Osteoblast (primary cell): ENCODE data around the gene PTPRN2. TPM values are rescaled to one million over a fixed set of nuclear protein-coding genes. Genes with fewer than 3 reads are reported as not detected.

Experiments used
- DNase-seq: peaks from one replicate; pipeline ENCODE4 v3.0.0; 2011; ENCODE audit warnings: low spot score, mixed read lengths; ENCODE audit not compliant: insufficient read length; ENCODE audit errors: missing footprints
- H2AFZ ChIP-seq: 2 replicates; pipeline ENCODE4 v1.6.0; 2011; ENCODE audit warnings: mild to moderate bottlenecking, low read length
- H3K27ac ChIP-seq: 2 replicates; pipeline ENCODE4 v1.5.1; 2011; ENCODE audit warnings: mild to moderate bottlenecking, low read depth, low read length, moderate library complexity
- H3K27me3 ChIP-seq: 2 replicates; pipeline ENCODE4 v1.6.0; 2012; ENCODE audit warnings: mild to moderate bottlenecking, control low read depth, inconsistent platforms, low read length, moderate library complexity; ENCODE audit not compliant: insufficient read depth
- H3K36me3 ChIP-seq: 2 replicates; pipeline ENCODE4 v1.5.1; 2011; ENCODE audit warnings: mild to moderate bottlenecking, low read length, control low read depth, moderate library complexity; ENCODE audit not compliant: insufficient read depth
- H3K4me1 ChIP-seq: 2 replicates; pipeline ENCODE4 v1.5.1; 2011; ENCODE audit warnings: mild to moderate bottlenecking, low read length, control low read depth, moderate library complexity; ENCODE audit not compliant: insufficient read depth
- H3K4me2 ChIP-seq: 2 replicates; pipeline ENCODE4 v1.6.0; 2011; ENCODE audit warnings: mild to moderate bottlenecking, low read length; ENCODE audit not compliant: insufficient read depth
- H3K4me3 ChIP-seq: fragments of 200-600 bp; sonication (generic); 3 replicates; pipeline ENCODE4 v1.5.1; 2012; ENCODE audit warnings: mild to moderate bottlenecking, low read length, inconsistent platforms; ENCODE audit not compliant: insufficient read depth
- H3K79me2 ChIP-seq: 2 replicates; pipeline ENCODE4 v1.6.0; 2012; ENCODE audit warnings: mild to moderate bottlenecking, low read length, control low read depth, inconsistent platforms; ENCODE audit not compliant: insufficient read depth
- H3K9me3 ChIP-seq: 2 replicates; pipeline ENCODE4 v1.5.1; 2011; ENCODE audit warnings: low read depth, low read length, control low read depth
- H4K20me1 ChIP-seq: 2 replicates; pipeline ENCODE4 v1.6.0; 2012; ENCODE audit warnings: mild to moderate bottlenecking, low read length, control low read depth; ENCODE audit not compliant: insufficient read depth
- total RNA-seq: library from RNA; depleted of rRNA; stranded (reverse); fragments of >200 nt; gene quantifications from 2 replicates; pipeline ENCODE4 v1.2.3, GENCODE V29; 2012
- TF ChIP-seq, protein P1 (sequence below): IDR thresholded peaks from 2 replicates; pipeline ENCODE4 v1.5.1; 2011; ENCODE audit warnings: mild to moderate bottlenecking, low read depth, low read length, moderate library complexity; ENCODE audit errors: extremely low read depth

Gene PTPRN2
- total RNA-seq, 1 donor, result 0.36 TPM

DNA sequence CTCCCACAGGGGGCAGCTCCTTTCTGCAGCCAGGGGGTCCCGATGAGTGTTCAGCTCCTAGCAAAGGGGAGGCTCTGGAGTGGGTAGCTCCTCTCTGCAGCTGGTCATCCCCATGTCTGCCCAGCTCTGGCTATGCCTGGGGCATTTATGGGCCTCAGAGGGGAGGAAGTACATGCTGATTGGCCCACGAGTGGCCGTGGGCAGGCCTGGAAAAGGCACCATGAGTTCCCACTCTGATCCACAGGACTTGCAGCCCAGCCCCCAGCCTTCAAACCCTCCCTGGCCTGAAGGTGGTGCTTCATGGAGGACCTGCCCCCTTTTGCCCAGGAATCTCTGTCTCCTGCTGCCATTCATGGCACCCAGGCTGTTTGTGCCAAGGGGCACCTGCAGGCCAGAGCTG, 982.0 kb downstream of the PTPRN2 start:
- no peak overlapping the region for H2AFZ ChIP-seq
- no peak overlapping the region for H3K27ac ChIP-seq
- H3K4me1 ChIP-seq, result no peaks in the 10 kb centered on the region
- no peaks in the 10 kb centered on the region for H3K9me3 ChIP-seq
- no peak overlapping the region for H3K4me3 ChIP-seq
- no peaks in the 10 kb centered on the region for H3K27me3 ChIP-seq
- H3K36me3 ChIP-seq, result no peaks in the 10 kb centered on the region
- H3K79me2 ChIP-seq, result no peaks in the 10 kb centered on the region
- DNase-seq, result peak; percentile 23
- TF ChIP-seq, protein P1, sequence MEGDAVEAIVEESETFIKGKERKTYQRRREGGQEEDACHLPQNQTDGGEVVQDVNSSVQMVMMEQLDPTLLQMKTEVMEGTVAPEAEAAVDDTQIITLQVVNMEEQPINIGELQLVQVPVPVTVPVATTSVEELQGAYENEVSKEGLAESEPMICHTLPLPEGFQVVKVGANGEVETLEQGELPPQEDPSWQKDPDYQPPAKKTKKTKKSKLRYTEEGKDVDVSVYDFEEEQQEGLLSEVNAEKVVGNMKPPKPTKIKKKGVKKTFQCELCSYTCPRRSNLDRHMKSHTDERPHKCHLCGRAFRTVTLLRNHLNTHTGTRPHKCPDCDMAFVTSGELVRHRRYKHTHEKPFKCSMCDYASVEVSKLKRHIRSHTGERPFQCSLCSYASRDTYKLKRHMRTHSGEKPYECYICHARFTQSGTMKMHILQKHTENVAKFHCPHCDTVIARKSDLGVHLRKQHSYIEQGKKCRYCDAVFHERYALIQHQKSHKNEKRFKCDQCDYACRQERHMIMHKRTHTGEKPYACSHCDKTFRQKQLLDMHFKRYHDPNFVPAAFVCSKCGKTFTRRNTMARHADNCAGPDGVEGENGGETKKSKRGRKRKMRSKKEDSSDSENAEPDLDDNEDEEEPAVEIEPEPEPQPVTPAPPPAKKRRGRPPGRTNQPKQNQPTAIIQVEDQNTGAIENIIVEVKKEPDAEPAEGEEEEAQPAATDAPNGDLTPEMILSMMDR, result no peak
- H4K20me1 ChIP-seq, result no peaks in the 10 kb centered on the region
- no peak overlapping the region for H3K4me2 ChIP-seq

DNA sequence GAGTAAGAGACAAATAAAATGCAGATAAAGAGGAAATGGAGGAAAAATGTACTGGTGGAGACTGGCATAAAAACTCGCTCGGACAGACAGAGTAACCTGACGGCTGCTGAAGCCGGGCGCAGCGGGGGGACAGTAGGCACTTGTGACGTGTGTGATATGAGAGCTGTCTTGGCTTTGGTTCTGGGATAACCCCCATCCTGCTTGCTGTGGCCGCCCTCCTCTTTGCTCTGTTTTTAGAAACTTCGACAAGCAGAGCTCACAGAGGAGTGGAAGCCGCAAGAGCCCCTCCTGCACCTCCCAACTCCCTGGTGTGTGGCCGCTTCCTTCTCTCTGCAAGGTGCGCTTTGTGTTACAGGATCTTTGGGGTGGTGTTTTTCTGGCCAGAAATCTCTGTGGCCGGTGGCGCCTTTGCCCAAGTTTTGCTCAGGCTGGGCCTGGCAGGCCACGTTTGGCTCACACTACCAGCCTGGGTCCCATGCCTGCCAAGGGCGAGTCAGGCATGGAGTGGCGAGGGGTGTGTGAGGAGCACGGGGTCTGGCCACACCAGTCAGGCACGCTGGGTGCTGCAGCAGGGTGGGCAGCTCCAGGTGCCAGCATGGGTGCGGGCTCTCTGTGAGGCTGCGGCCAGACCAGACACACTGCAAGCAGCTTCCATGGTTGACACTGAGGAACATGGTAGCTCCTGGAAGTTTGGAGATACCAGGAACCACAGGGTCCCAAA, 982.8 kb downstream of the PTPRN2 start:
- Histone ChIP-seq H3K27ac (no peak overlapping the region), H3K4me1 (no peaks in the 10 kb centered on the region), H3K36me3 (no peaks in the 10 kb centered on the region), H3K79me2 (no peaks in the 10 kb centered on the region), H3K27me3 (no peaks in the 10 kb centered on the region), H3K4me3 (no peak overlapping the region), H4K20me1 (no peaks in the 10 kb centered on the region), H3K4me2 (no peak overlapping the region), H2AFZ (no peak overlapping the region), H3K9me3 (no peaks in the 10 kb centered on the region)
- DNase-seq, result peak; percentile 74
- TF ChIP-seq, protein P1, result no peak

DNA sequence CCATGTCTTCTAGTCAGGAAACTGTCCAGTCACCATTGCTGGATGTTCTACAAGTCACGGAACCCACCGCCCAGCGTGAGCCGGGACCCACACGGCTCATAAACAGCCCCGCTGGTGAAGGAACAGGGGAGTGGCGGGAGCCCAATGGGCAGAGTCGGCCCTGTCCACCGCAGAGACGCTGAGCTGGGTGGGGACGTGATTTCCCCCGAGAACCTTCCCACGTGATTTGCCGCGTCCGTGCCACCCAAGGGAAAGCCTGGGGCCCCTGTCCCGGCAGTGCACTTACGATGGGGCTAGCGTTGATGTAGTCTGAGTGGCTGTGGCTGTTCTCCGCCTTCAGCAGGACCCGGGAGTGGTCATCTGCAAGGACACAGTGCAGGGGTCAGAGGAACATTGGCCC, 983.9 kb downstream of the PTPRN2 start:
- no peaks in the 10 kb centered on the region for H3K36me3 ChIP-seq
- DNase-seq, result peak; percentile 43
- no peak overlapping the region for H3K4me2 ChIP-seq
- no peak overlapping the region for H3K27ac ChIP-seq
- H3K4me3 ChIP-seq, result no peak overlapping the region
- H3K79me2 ChIP-seq, result no peaks in the 10 kb centered on the region
- H4K20me1 ChIP-seq, result no peaks in the 10 kb centered on the region
- H3K9me3 ChIP-seq, result no peaks in the 10 kb centered on the region
- H2AFZ ChIP-seq, result no peak overlapping the region
- TF ChIP-seq, protein P1, result no peak
- H3K4me1 ChIP-seq, result no peaks in the 10 kb centered on the region
- H3K27me3 ChIP-seq, result no peaks in the 10 kb centered on the region

DNA sequence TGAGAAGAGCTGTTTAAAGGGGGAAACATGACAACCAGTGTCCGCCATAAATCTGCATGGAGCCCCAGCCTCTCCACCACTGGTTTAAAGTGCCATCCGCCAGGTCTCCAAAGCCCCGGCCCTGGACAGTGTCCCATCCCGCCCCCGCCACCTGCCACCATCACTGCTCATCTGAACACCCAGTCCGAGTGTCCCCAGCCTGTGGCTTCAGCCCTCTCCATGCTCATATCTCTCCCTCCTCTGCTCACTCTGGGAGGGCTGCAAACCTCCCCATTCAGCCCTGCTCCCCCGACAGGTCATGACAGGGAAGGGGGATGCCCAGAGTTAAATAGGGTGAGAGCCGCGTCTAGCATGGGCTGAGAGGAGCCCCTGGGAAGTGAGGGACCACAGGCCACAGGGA, 984.6 kb downstream of the PTPRN2 start:
- TF ChIP-seq, protein P1, result no peak
- Histone ChIP-seq H3K36me3 (no peaks in the 10 kb centered on the region), H3K27ac (no peak overlapping the region), H3K4me2 (no peak overlapping the region), H3K27me3 (no peaks in the 10 kb centered on the region), H3K79me2 (no peaks in the 10 kb centered on the region), H3K4me1 (no peaks in the 10 kb centered on the region), H4K20me1 (no peaks in the 10 kb centered on the region), H2AFZ (no peak overlapping the region), H3K9me3 (no peaks in the 10 kb centered on the region), H3K4me3 (no peak overlapping the region)
- no peak for DNase-seq
